ENCODE measurements around the gene ANTXRL.
A peak's percentile ranks its signal among the peaks of the same experiment; 100 is the strongest.

ANTXRL gene

GRCh38 chr10:46286991-46287693, at the start of gene ANTXRL:
ANTXRL (plus strand) TSS chr10:46286997; CDS start chr10:46287263, 266 bp downstream.
- Mint-ChIP-seq H3K4me3 (peak within 1 kb of the TSS; percentile 38), H3K27ac (no peak within 1 kb of the TSS), H3K36me3 (ENCODE audit: low read depth) (no peaks in the 10 kb centered on the region), H3K9me3 (no peaks in the 10 kb centered on the region), H3K4me1 (peaks cover 14% of the 10 kb centered on the region), H3K27me3 (ENCODE audit: low read depth, poor library complexity) (peaks cover 76% of the 10 kb centered on the region)
- TF ChIP-seq CTCF (IDR thresholded peaks at IDR 0.05) = no peak
- no peak for DNase-seq

- no peaks in the 10 kb centered on the region for H3K36me3 Mint-ChIP-seq (ENCODE audit: low read depth)
- no peaks in the 10 kb centered on the region for H3K4me1 Mint-ChIP-seq
- no peak for DNase-seq
- H3K9me3 Mint-ChIP-seq = peaks cover 20% of the 10 kb centered on the region
- no peak overlapping the region for H3K27ac Mint-ChIP-seq
- no peak for TF ChIP-seq CTCF (IDR thresholded peaks at IDR 0.05)
- no peak overlapping the region for H3K4me3 Mint-ChIP-seq
- H3K27me3 Mint-ChIP-seq (ENCODE audit: low read depth, poor library complexity) = peaks cover 9% of the 10 kb centered on the region
Measured at GRCh38 chr10:46237815-46238510, 48.8 kb upstream of the ANTXRL start.

GRCh38 chr10:46239247-46239646, 47.5 kb upstream of the ANTXRL start:
- Mint-ChIP-seq H3K9me3 (peaks cover 20% of the 10 kb centered on the region), H3K27me3 (ENCODE audit: low read depth, poor library complexity) (peaks cover 4% of the 10 kb centered on the region), H3K27ac (no peak overlapping the region), H3K4me3 (no peak overlapping the region), H3K36me3 (ENCODE audit: low read depth) (no peaks in the 10 kb centered on the region), H3K4me1 (no peaks in the 10 kb centered on the region)
- DNase-seq = no peak
- no peak for TF ChIP-seq CTCF (IDR thresholded peaks at IDR 0.05)

GRCh38 chr10:46239993-46240683, 46.7 kb upstream of the ANTXRL start:
- H3K9me3 Mint-ChIP-seq = peaks cover 20% of the 10 kb centered on the region
- peaks cover 4% of the 10 kb centered on the region for H3K27me3 Mint-ChIP-seq (ENCODE audit: low read depth, poor library complexity)
- H3K36me3 Mint-ChIP-seq (ENCODE audit: low read depth) = no peaks in the 10 kb centered on the region
- H3K4me1 Mint-ChIP-seq = no peaks in the 10 kb centered on the region
- no peak overlapping the region for H3K27ac Mint-ChIP-seq
- TF ChIP-seq CTCF (IDR thresholded peaks at IDR 0.05) = no peak
- DNase-seq = no peak
- no peak overlapping the region for H3K4me3 Mint-ChIP-seq

GRCh38 chr10:46240684-46241565, 45.9 kb upstream of the ANTXRL start:
- Mint-ChIP-seq H3K27me3 (ENCODE audit: low read depth, poor library complexity) (peaks cover 4% of the 10 kb centered on the region), H3K36me3 (ENCODE audit: low read depth) (no peaks in the 10 kb centered on the region), H3K4me3 (no peak overlapping the region), H3K4me1 (no peaks in the 10 kb centered on the region), H3K9me3 (peaks cover 20% of the 10 kb centered on the region), H3K27ac (no peak overlapping the region)
- no peak for TF ChIP-seq CTCF (IDR thresholded peaks at IDR 0.05)
- no peak for DNase-seq

All from nephron progenitor cell (in vitro differentiated cells).